ENCODE measurements around the gene VTN.

GRCh38 chr17:28320215-28321061 is 49.7 kb downstream of the VTN start:
- TF ChIP-seq, protein P1, sequence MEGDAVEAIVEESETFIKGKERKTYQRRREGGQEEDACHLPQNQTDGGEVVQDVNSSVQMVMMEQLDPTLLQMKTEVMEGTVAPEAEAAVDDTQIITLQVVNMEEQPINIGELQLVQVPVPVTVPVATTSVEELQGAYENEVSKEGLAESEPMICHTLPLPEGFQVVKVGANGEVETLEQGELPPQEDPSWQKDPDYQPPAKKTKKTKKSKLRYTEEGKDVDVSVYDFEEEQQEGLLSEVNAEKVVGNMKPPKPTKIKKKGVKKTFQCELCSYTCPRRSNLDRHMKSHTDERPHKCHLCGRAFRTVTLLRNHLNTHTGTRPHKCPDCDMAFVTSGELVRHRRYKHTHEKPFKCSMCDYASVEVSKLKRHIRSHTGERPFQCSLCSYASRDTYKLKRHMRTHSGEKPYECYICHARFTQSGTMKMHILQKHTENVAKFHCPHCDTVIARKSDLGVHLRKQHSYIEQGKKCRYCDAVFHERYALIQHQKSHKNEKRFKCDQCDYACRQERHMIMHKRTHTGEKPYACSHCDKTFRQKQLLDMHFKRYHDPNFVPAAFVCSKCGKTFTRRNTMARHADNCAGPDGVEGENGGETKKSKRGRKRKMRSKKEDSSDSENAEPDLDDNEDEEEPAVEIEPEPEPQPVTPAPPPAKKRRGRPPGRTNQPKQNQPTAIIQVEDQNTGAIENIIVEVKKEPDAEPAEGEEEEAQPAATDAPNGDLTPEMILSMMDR (IDR thresholded peaks at IDR 0.05; ENCODE audit: low read depth, low read length), result no peak
- no peak for TF ChIP-seq EZH2phosphoT487 (IDR thresholded peaks at IDR 0.05; ENCODE audit: low read depth)
